Right lobe of liver (tissue), 4 donors: ENCODE measurements around the gene ARHGAP15.

Experiments used
- POLR2A ChIP-seq: fragments of 450-650 bp; IDR thresholded peaks from one replicate; pipeline ENCODE4 v1.6.1; 2017; ENCODE audit warnings: antibody characterized with exemption, mild to moderate bottlenecking
- TF ChIP-seq, protein P1 (sequence below), 4 donors: fragments of 200-600 bp in 3 of 4; fragments of 450-650 bp in 1 of 4; IDR thresholded peaks; one replicate each; pipeline versions ENCODE4 v1.5.1 to v1.8.0; 2016 to 2022; ENCODE audit warnings: antibody characterized with exemption in 4 of 4, mild to moderate bottlenecking in 2 of 4
- donor health status: DM: no; HTN: no; CAD: no.
- donor health status: DM: no; HTN: no; CAD: no.
- donor health status: DM: no; HTN: yes; CAD: no.

DNA sequence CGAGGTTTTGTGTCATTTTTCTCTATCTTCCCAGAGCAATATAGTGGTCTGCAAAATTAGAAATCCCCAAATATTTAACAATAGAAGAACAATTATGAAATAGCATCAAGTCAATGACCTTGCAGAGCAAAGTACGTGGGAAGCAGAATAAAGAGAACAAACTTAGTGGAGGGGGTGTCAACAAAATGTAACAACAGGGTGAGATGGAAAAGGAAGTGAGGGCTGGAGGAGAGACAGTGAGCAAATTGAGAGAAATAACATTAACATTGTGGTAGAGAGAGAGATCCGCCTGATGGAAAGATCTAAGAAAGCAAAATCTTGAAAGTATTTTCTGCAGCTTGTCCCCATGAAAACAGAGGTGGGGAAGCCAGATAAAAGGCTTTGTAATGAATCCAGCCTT, 23.4 kb downstream of the ARHGAP15 start:
- TF ChIP-seq, protein P1, sequence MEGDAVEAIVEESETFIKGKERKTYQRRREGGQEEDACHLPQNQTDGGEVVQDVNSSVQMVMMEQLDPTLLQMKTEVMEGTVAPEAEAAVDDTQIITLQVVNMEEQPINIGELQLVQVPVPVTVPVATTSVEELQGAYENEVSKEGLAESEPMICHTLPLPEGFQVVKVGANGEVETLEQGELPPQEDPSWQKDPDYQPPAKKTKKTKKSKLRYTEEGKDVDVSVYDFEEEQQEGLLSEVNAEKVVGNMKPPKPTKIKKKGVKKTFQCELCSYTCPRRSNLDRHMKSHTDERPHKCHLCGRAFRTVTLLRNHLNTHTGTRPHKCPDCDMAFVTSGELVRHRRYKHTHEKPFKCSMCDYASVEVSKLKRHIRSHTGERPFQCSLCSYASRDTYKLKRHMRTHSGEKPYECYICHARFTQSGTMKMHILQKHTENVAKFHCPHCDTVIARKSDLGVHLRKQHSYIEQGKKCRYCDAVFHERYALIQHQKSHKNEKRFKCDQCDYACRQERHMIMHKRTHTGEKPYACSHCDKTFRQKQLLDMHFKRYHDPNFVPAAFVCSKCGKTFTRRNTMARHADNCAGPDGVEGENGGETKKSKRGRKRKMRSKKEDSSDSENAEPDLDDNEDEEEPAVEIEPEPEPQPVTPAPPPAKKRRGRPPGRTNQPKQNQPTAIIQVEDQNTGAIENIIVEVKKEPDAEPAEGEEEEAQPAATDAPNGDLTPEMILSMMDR (IDR thresholded peaks at IDR 0.05) = no peak
- TF ChIP-seq POLR2A = no peak
